Ovary (tissue), 3 donors: Measurements from ENCODE around the gene FADS2.

ENCODE experiments used
- POLR2A ChIP-seq: fragments of 450-650 bp; IDR thresholded peaks from one replicate; pipeline ENCODE4 v1.6.1; 2017; ENCODE audit warnings: antibody characterized with exemption, mild to moderate bottlenecking, moderate library complexity
- TF ChIP-seq, protein P1 (sequence below), 3 donors: fragments of 450-650 bp in 2 of 3; fragments of 200-600 bp in 1 of 3; IDR thresholded peaks; one replicate each; pipeline versions ENCODE4 v1.5.1 to v1.8.0; 2016 to 2022; ENCODE audit warnings: antibody characterized with exemption in 3 of 3, mild to moderate bottlenecking in 1 of 3
- donor health status: DM: no; HTN: no; CAD: no.

DNA sequence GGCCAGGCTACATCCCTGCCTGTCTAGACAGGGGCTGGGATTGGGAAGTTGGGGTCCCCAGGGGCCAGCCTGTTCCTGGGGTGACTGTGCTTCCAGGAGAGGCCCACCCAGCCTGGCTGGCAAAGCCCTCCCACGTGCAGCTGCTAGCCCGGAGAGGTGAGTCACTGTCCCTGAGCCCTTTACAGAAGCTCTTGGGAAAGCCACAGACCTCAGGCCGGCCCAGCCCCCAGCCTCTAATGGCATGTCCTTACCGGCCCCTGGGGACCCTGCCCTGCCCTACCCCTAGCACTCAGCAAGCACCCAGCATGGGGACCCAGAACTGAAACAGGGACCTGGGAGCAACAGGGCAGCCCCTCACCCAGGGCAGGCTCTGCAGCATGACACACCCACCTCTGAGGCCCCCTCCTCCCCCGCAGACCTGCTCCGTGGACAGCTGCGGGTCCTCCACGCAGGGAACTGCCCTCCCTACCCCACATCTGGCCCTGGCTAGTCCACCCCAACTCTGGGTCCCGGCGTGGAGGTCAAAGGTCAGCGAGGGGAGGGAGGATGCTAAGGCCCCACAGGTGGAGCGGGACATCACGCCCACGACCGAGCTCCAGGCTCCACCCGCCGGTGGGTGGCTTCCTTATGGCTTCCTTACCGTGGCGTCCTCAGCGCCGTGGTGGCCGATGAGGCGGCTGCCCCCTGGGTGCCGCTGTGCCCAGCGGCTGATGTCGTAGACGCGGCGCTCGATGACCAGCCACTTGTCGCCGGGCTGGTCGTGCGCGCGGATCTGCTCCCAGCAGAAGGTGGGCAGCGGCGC lies 62.6 kb downstream of the FADS2 start:
- TF ChIP-seq, protein P1, sequence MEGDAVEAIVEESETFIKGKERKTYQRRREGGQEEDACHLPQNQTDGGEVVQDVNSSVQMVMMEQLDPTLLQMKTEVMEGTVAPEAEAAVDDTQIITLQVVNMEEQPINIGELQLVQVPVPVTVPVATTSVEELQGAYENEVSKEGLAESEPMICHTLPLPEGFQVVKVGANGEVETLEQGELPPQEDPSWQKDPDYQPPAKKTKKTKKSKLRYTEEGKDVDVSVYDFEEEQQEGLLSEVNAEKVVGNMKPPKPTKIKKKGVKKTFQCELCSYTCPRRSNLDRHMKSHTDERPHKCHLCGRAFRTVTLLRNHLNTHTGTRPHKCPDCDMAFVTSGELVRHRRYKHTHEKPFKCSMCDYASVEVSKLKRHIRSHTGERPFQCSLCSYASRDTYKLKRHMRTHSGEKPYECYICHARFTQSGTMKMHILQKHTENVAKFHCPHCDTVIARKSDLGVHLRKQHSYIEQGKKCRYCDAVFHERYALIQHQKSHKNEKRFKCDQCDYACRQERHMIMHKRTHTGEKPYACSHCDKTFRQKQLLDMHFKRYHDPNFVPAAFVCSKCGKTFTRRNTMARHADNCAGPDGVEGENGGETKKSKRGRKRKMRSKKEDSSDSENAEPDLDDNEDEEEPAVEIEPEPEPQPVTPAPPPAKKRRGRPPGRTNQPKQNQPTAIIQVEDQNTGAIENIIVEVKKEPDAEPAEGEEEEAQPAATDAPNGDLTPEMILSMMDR (IDR thresholded peaks at IDR 0.05): no peak
- TF ChIP-seq POLR2A: no peak
